T-helper 9 cell (primary cell): ENCODE measurements around the gene SNAPC5.

Experiments
- DNase-seq: peaks from one replicate; pipeline ENCODE4 v3.0.0-alpha.2; 2020

The SNAPC5 gene

GRCh38 chr15:66454143-66454542 lies 43.4 kb downstream of the SNAPC5 start:
- DNase-seq = no peak

- no peak for DNase-seq
Observed at GRCh38 chr15:66452971-66453580, 44.5 kb downstream of the SNAPC5 start.

DNA sequence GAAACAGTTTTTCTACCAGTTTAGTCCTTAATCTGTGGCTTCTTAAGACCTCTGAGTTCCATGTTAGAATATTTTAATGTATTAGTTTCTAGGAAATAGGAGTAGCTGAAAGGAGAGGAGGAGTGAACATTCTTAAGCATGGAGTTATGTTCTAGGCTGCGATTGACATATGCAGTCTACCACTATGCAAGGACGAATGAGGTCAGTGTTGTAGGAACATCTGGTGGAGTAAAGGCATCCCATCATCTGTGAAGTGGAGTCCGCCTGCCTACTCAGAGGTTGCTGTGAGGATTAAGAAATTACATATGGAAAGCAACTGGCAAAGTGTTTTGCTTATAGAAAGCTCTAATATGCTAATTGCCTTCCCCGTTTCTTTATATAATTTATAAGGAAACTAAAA lies 45.1 kb downstream of the SNAPC5 start:
- no peak for DNase-seq
